ENCODE data around the gene DCP1B. TPM values are rescaled to one million over a fixed set of nuclear protein-coding genes. Genes with fewer than 3 reads are reported as not detected.

The DCP1B gene
- total RNA-seq, 1 donor from 2014 or later = 14.4 TPM

GRCh38 chr12:1927751-1928351 is 76.4 kb downstream of the DCP1B start:
- peaks cover 23% of the 10 kb centered on the region for H3K4me1 Mint-ChIP-seq (ENCODE audit: unreplicated experiment)
- H3K4me3 Mint-ChIP-seq (ENCODE audit: unreplicated experiment) = no peak overlapping the region
- H3K27me3 Mint-ChIP-seq (ENCODE audit: unreplicated experiment) = peaks cover 42% of the 10 kb centered on the region
- no peaks in the 10 kb centered on the region for H3K9me3 Mint-ChIP-seq (ENCODE audit: unreplicated experiment)
- DNase-seq (ENCODE audit: extremely low spot score, unreplicated experiment) = peak; percentile 78
- no peak overlapping the region for H3K27ac Mint-ChIP-seq (ENCODE audit: unreplicated experiment)
- H3K36me3 Mint-ChIP-seq (ENCODE audit: unreplicated experiment) = no peaks in the 10 kb centered on the region
- TF ChIP-seq CTCF (IDR thresholded peaks at IDR 0.05) = no peak

GRCh38 chr12:1927051-1927680 is 77.1 kb downstream of the DCP1B start:
- DNase-seq (ENCODE audit: extremely low spot score, unreplicated experiment) = peak; percentile 71
- Mint-ChIP-seq H3K36me3 (ENCODE audit: unreplicated experiment) (no peaks in the 10 kb centered on the region), H3K9me3 (ENCODE audit: unreplicated experiment) (no peaks in the 10 kb centered on the region), H3K27me3 (ENCODE audit: unreplicated experiment) (peaks cover 42% of the 10 kb centered on the region), H3K4me3 (ENCODE audit: unreplicated experiment) (no peak overlapping the region), H3K4me1 (ENCODE audit: unreplicated experiment) (peaks cover 20% of the 10 kb centered on the region), H3K27ac (ENCODE audit: unreplicated experiment) (no peak overlapping the region)
- no peak for TF ChIP-seq CTCF (IDR thresholded peaks at IDR 0.05)

- Mint-ChIP-seq H3K27ac (ENCODE audit: unreplicated experiment) (no peak overlapping the region), H3K4me3 (ENCODE audit: unreplicated experiment) (no peak overlapping the region), H3K36me3 (ENCODE audit: unreplicated experiment) (no peaks in the 10 kb centered on the region), H3K9me3 (ENCODE audit: unreplicated experiment) (no peaks in the 10 kb centered on the region), H3K27me3 (ENCODE audit: unreplicated experiment) (peaks cover 43% of the 10 kb centered on the region), H3K4me1 (ENCODE audit: unreplicated experiment) (peaks cover 18% of the 10 kb centered on the region)
- no peak for TF ChIP-seq CTCF (IDR thresholded peaks at IDR 0.05)
- no peak for DNase-seq (ENCODE audit: extremely low spot score, unreplicated experiment)
These were observed 78.0 kb downstream of the DCP1B start for GRCh38 chr12:1926251-1926657.

- no peak overlapping the region for H3K27ac Mint-ChIP-seq (ENCODE audit: unreplicated experiment)
- H3K9me3 Mint-ChIP-seq (ENCODE audit: unreplicated experiment) = no peaks in the 10 kb centered on the region
- H3K4me1 Mint-ChIP-seq (ENCODE audit: unreplicated experiment) = peaks cover 18% of the 10 kb centered on the region
- peak; percentile 67 for DNase-seq (ENCODE audit: extremely low spot score, unreplicated experiment)
- no peaks in the 10 kb centered on the region for H3K36me3 Mint-ChIP-seq (ENCODE audit: unreplicated experiment)
- no peak overlapping the region for H3K4me3 Mint-ChIP-seq (ENCODE audit: unreplicated experiment)
- TF ChIP-seq CTCF (IDR thresholded peaks at IDR 0.05) = no peak
- peaks cover 46% of the 10 kb centered on the region for H3K27me3 Mint-ChIP-seq (ENCODE audit: unreplicated experiment)
These were observed 78.6 kb downstream of the DCP1B start for GRCh38 chr12:1925684-1926006.

- no peaks in the 10 kb centered on the region for H3K9me3 Mint-ChIP-seq (ENCODE audit: unreplicated experiment)
- peaks cover 18% of the 10 kb centered on the region for H3K4me1 Mint-ChIP-seq (ENCODE audit: unreplicated experiment)
- no peak for TF ChIP-seq CTCF (IDR thresholded peaks at IDR 0.05)
- DNase-seq (ENCODE audit: extremely low spot score, unreplicated experiment) = no peak
- H3K27me3 Mint-ChIP-seq (ENCODE audit: unreplicated experiment) = peaks cover 48% of the 10 kb centered on the region
- no peak overlapping the region for H3K4me3 Mint-ChIP-seq (ENCODE audit: unreplicated experiment)
- H3K36me3 Mint-ChIP-seq (ENCODE audit: unreplicated experiment) = no peaks in the 10 kb centered on the region
- H3K27ac Mint-ChIP-seq (ENCODE audit: unreplicated experiment) = no peak overlapping the region
These were observed 79.1 kb downstream of the DCP1B start for GRCh38 chr12:1924996-1925683.

Measured in osteocyte (in vitro differentiated cells).